CD4-positive, CD25-positive, alpha-beta regulatory T cell (primary cell): Measurements from ENCODE around the gene CD22. TPM values are rescaled to one million over a fixed set of nuclear protein-coding genes. Genes with fewer than 3 reads are reported as not detected.
A peak's percentile ranks its signal among the peaks of the same experiment; 100 is the strongest.

Source experiments
- ATAC-seq, 2 donors: fragments of 150-1000 bp; cut with Tn5 transposase; one replicate each; pipeline ENCODE4 v1.10.0; 2021; ENCODE audit warnings: low read depth in 2 of 2, moderate number of reproducible peaks in 2 of 2, moderate library complexity in 1 of 2
- DNase-seq, 3 donors: peaks; one replicate each; pipeline versions ENCODE4 v3.0.0 to v3.0.0-alpha.2; 2012 to 2022; ENCODE audit warnings: mixed read lengths in 1 of 3
- H3K27ac ChIP-seq: one replicate; pipeline ENCODE4 v1.7.0; 2013; ENCODE audit warnings: mild to moderate bottlenecking, low read length; ENCODE audit not compliant: insufficient read depth, poor library complexity, severe bottlenecking
- H3K27me3 ChIP-seq: one replicate; pipeline ENCODE4 v1.7.0; 2013; ENCODE audit warnings: low read length; ENCODE audit not compliant: control insufficient read depth, insufficient read depth
- H3K36me3 ChIP-seq: one replicate; pipeline ENCODE4 v1.7.0; 2013; ENCODE audit warnings: mild to moderate bottlenecking, low read length, moderate library complexity; ENCODE audit not compliant: control insufficient read depth, insufficient read depth
- H3K4me1 ChIP-seq: 2 replicates; pipeline ENCODE4 v1.7.0; 2013; ENCODE audit warnings: mild to moderate bottlenecking, low read length; ENCODE audit not compliant: insufficient read depth, control insufficient read depth, poor library complexity, severe bottlenecking
- H3K4me3 ChIP-seq: one replicate; pipeline ENCODE4 v1.7.0; 2013; ENCODE audit warnings: low read depth, mild to moderate bottlenecking, low read length, moderate library complexity
- H3K9me3 ChIP-seq, 2 experiments: 1 replicate in 1 of 2; 2 replicates in 1 of 2; pipeline ENCODE4 v1.7.0; 2013; ENCODE audit warnings: low read length in 2 of 2, mild to moderate bottlenecking in 1 of 2, moderate library complexity in 1 of 2; ENCODE audit not compliant: control insufficient read depth in 2 of 2
- H3K27ac Mint-ChIP-seq, 3 donors: one replicate each; pipeline ENCODE4 v1.8.0; 2020 to 2022; ENCODE audit warnings: mild to moderate bottlenecking in 3 of 3, mixed read lengths in 3 of 3, moderate library complexity in 2 of 3
- H3K27me3 Mint-ChIP-seq: one replicate; pipeline ENCODE4 v1.8.0; 2022; ENCODE audit warnings: mild to moderate bottlenecking, mixed read lengths
- H3K36me3 Mint-ChIP-seq: one replicate; pipeline ENCODE4 v1.8.0; 2020; ENCODE audit warnings: mixed read lengths
- H3K4me1 Mint-ChIP-seq, 4 donors: one replicate each; pipeline ENCODE4 v1.8.0; 2020 to 2022; ENCODE audit warnings: mixed read lengths in 4 of 4, mild to moderate bottlenecking in 1 of 4
- H3K4me3 Mint-ChIP-seq, 4 donors: one replicate each; pipeline ENCODE4 v1.8.0; 2020 to 2022; ENCODE audit warnings: mild to moderate bottlenecking in 4 of 4, mixed read lengths in 4 of 4, moderate library complexity in 3 of 4
- H3K9me3 Mint-ChIP-seq, 7 donors: one replicate each; pipeline ENCODE4 v1.8.0; 2020 to 2022; ENCODE audit warnings: mixed read lengths in 7 of 7, mild to moderate bottlenecking in 3 of 7, moderate library complexity in 2 of 7
- polyA plus RNA-seq, 4 donors: library from polyadenylated mRNA; unstranded; fragments of 300-500 nt; fragmentation: Illumina TruSeq; gene quantifications; one replicate each; pipeline ENCODE4 v1.2.3, GENCODE V29; 2021
- total RNA-seq: library from RNA; stranded (reverse); gene quantifications from one replicate; pipeline ENCODE4 v1.2.3, GENCODE V29; 2022

Gene CD22
- total and polyA plus RNA-seq, 5 donors from 2014 or later, result 0.15 to 3.3 (median 1.1) TPM; not detected in 1

DNA sequence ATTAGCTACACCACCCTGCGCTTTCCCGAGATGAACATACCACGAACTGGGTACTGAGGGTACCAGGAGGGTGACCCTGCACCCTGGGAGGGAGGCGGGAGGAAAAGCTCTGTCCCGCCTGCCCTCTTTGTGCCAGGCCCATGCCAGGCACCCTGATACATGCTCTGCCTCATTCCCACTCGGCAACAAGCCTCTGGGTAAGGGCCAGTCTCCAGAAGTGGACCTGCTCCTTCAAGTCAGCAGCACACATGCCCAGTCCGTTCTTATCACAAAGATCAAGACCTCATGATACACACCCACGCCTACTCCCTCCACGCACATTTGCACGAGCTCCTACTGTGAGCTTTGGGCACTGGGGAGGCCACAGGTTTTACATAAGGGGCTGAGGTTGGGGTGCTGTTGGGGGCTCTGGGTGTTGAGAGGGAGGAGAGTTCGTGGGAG is 16.7 kb downstream of the CD22 start:
- Mint-ChIP-seq H3K4me3 (no peak overlapping the region), H3K9me3 (peaks cover 0 to 1% (median 0%) of the 10 kb centered on the region in 7 donors), H3K27me3 (peaks cover 30% of the 10 kb centered on the region), H3K27ac (no peak overlapping the region), H3K36me3 (no peaks in the 10 kb centered on the region), H3K4me1 (peaks cover 0 to 19% (median 12%) of the 10 kb centered on the region in 4 donors)
- H3K4me1 ChIP-seq, result peaks cover 12% of the 10 kb centered on the region
- no peak overlapping the region for H3K4me3 ChIP-seq
- no peak for ATAC-seq
- DNase-seq, result no peak
- no peaks in the 10 kb centered on the region for H3K9me3 ChIP-seq
- H3K27ac ChIP-seq, result no peak overlapping the region
- H3K27me3 ChIP-seq, result no peaks in the 10 kb centered on the region
- no peaks in the 10 kb centered on the region for H3K36me3 ChIP-seq

DNA sequence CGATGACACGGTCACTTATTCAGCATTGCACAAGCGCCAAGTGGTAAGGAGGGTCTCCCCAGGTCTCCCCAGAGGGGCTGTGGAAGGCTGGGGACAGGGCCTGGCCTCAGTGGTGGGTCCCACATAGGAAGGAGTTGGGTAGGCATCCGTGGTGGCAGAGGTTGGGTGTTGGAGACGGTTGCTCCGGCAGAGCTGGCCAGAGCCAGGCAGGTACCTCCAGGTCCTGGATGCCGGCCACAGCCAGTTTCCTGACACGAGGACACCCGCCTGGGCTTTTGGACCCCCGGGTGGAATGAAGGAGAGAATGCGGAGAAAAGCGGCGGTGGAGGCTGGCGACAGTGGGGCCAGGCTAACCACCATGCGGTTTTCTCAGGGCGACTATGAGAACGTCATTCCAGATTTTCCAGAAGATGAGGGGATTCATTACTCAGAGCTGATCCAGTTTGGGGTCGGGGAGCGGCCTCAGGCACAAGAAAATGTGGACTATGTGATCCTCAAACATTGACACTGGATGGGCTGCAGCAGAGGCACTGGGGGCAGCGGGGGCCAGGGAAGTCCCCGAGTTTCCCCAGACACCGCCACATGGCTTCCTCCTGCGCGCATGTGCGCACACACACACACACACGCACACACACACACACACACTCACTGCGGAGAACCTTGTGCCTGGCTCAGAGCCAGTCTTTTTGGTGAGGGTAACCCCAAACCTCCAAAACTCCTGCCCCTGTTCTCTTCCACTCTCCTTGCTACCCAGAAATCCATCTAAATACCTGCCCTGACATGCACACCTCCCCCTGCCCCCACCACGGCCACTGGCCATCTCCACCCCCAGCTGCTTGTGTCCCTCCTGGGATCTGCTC is 17.4 kb downstream of the CD22 start:
- Histone ChIP-seq H3K36me3 (no peaks in the 10 kb centered on the region), H3K4me1 (peaks cover 12% of the 10 kb centered on the region), H3K27ac (no peak overlapping the region), H3K27me3 (no peaks in the 10 kb centered on the region), H3K4me3 (no peak overlapping the region), H3K9me3 (no peaks in the 10 kb centered on the region)
- DNase-seq (peak; percentile 13 to 45 (median 33)), ATAC-seq (peak; percentile 49 to 55)
- H3K9me3 Mint-ChIP-seq, result peaks cover 0 to 1% (median 0%) of the 10 kb centered on the region in 7 donors
- H3K27me3 Mint-ChIP-seq, result peaks cover 33% of the 10 kb centered on the region
- peak overlapping the region in 1 of 4 donors; percentile 59 for H3K4me3 Mint-ChIP-seq
- H3K4me1 Mint-ChIP-seq, result peaks cover 0 to 19% (median 12%) of the 10 kb centered on the region in 4 donors
- no peaks in the 10 kb centered on the region for H3K36me3 Mint-ChIP-seq
- peak overlapping the region in 2 of 3 donors; percentile 67 to 68 for H3K27ac Mint-ChIP-seq

DNA sequence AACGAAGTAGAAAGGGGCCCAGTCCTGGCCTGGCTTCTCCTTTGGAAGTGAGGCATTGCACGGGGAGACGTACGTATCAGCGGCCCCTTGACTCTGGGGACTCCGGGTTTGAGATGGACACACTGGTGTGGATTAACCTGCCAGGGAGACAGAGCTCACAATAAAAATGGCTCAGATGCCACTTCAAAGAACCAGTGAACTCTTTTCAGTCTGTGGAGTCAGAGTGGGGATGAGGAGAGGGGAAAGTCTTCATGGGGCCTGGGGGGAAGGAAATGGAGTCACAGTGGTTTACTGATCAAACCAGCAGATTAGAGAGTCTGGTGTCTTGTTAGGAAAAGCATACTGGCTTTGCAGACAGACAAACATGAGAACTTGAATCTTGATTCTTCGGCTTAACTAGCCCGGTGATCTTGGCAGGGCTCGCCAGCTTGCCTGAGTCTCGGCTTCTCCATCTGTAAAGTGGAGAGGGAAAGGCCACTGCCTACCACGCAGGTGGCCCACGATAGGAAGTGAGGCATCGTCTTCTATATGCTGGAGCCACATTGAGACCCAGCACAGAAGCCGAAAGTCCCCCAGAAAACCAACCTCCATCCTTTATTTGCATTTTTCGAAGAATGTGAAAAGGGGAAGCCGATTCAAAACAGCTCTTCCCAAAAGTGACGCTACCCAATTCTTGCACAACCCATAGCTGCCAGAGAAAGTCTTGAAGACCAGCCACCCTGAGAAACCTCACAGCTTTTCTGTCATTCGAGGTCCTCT is 18.4 kb downstream of the CD22 start, which contains the start of gene FFAR1:
Gene FFAR1 (plus strand): TSS at position 732 of the 759 bp plus-strand sequence. CDS start 3,650 bp downstream, outside the sequence.
- Mint-ChIP-seq H3K36me3 (no peaks in the 10 kb centered on the region), H3K4me1 (peaks cover 0 to 19% (median 12%) of the 10 kb centered on the region in 4 donors), H3K9me3 (peaks cover 0 to 1% (median 0%) of the 10 kb centered on the region in 7 donors), H3K27ac (peak within 1 kb of the TSS; percentile 67 to 68 (median 67)), H3K4me3 (peak within 1 kb of the TSS in 1 of 4 donors; percentile 66), H3K27me3 (peaks cover 30% of the 10 kb centered on the region)
- H3K27me3 ChIP-seq, result no peaks in the 10 kb centered on the region
- no peak within 1 kb of the TSS for H3K4me3 ChIP-seq
- no peaks in the 10 kb centered on the region for H3K9me3 ChIP-seq
- H3K4me1 ChIP-seq, result peaks cover 12% of the 10 kb centered on the region
- no peaks in the 10 kb centered on the region for H3K36me3 ChIP-seq
- ATAC-seq, result peak in 1 of 2 donors; percentile 39
- H3K27ac ChIP-seq, result no peak within 1 kb of the TSS
- no peak for DNase-seq

DNA sequence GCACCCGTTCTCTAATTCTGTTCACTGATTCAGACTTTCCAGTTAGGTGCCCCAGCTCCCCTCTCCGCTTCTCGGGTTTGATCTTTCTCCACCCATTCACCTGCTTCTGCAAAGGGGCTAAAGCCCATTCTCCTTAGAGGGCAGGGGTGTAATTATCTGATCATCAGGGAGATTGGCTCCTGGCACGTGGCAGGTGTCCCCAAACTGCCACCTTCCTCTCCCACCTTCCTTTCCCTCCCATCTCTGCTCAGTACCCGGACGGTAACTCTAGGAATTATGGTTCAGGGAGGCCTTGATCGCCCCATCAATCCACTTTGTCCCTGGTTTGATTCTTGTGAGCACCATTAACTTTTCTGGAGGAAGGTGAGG is 18.9 kb downstream of the CD22 start:
- H3K27me3 Mint-ChIP-seq, result peaks cover 25% of the 10 kb centered on the region
- no peak overlapping the region for H3K27ac ChIP-seq
- H3K27ac Mint-ChIP-seq, result peak overlapping the region in 1 of 3 donors; percentile 68
- ATAC-seq (no peak), DNase-seq (no peak)
- peaks cover 16% of the 10 kb centered on the region for H3K4me1 ChIP-seq
- no peaks in the 10 kb centered on the region for H3K27me3 ChIP-seq
- H3K9me3 ChIP-seq, result no peaks in the 10 kb centered on the region
- no peaks in the 10 kb centered on the region for H3K36me3 Mint-ChIP-seq
- no peaks in the 10 kb centered on the region for H3K36me3 ChIP-seq
- H3K4me3 Mint-ChIP-seq, result no peak overlapping the region
- H3K9me3 Mint-ChIP-seq, result peaks cover 0 to 1% (median 0%) of the 10 kb centered on the region in 7 donors
- no peak overlapping the region for H3K4me3 ChIP-seq
- peaks cover 0 to 23% (median 14%) of the 10 kb centered on the region in 4 donors for H3K4me1 Mint-ChIP-seq

- Histone ChIP-seq H3K27ac (no peak overlapping the region), H3K4me1 (peaks cover 17% of the 10 kb centered on the region), H3K36me3 (no peaks in the 10 kb centered on the region), H3K9me3 (no peaks in the 10 kb centered on the region), H3K27me3 (no peaks in the 10 kb centered on the region), H3K4me3 (no peak overlapping the region)
- Mint-ChIP-seq H3K4me3 (no peak overlapping the region), H3K9me3 (peaks cover 0 to 1% (median 0%) of the 10 kb centered on the region in 7 donors), H3K27ac (peak overlapping the region in 1 of 3 donors; percentile 11), H3K4me1 (peaks cover 0 to 24% (median 14%) of the 10 kb centered on the region in 4 donors), H3K27me3 (peaks cover 23% of the 10 kb centered on the region), H3K36me3 (no peaks in the 10 kb centered on the region)
- no peak for DNase-seq
- no peak for ATAC-seq
Observed at GRCh38 chr19:35348911-35349611, 20.1 kb downstream of the CD22 start.

GRCh38 chr19:35349614-35350521 is 20.9 kb downstream of the CD22 start:
- Mint-ChIP-seq H3K9me3 (peaks cover 0 to 1% (median 0%) of the 10 kb centered on the region in 7 donors), H3K36me3 (no peaks in the 10 kb centered on the region), H3K27ac (peak overlapping the region in 1 of 3 donors; percentile 11), H3K27me3 (peaks cover 23% of the 10 kb centered on the region), H3K4me1 (peaks cover 0 to 24% (median 14%) of the 10 kb centered on the region in 4 donors), H3K4me3 (no peak overlapping the region)
- Histone ChIP-seq H3K36me3 (no peaks in the 10 kb centered on the region), H3K4me1 (peaks cover 17% of the 10 kb centered on the region), H3K9me3 (no peaks in the 10 kb centered on the region), H3K27me3 (no peaks in the 10 kb centered on the region), H3K27ac (no peak overlapping the region), H3K4me3 (no peak overlapping the region)
- ATAC-seq (no peak), DNase-seq (no peak)
